Liver (tissue), 9 donors: Measurements from ENCODE around the gene PAPOLA. TPM values are rescaled to one million over a fixed set of nuclear protein-coding genes. Genes with fewer than 3 reads are reported as not detected.

ENCODE experiments used
- DNase-seq: peaks from one replicate; pipeline ENCODE4 v3.0.0-alpha.2; 2017; ENCODE audit warnings: low spot score
- H3K27ac ChIP-seq, 2 donors: one replicate each; pipeline ENCODE4 v1.7.0; 2013; ENCODE audit warnings: inconsistent platforms in 2 of 2, low read length in 2 of 2, control low read depth in 1 of 2, low read depth in 1 of 2, mild to moderate bottlenecking in 1 of 2
- H3K27me3 ChIP-seq, 4 donors: one replicate each; pipeline versions ENCODE4 v1.6.1 to v1.7.0; 2013; ENCODE audit warnings: low read length in 3 of 4, inconsistent platforms in 1 of 4, mild to moderate bottlenecking in 1 of 4, moderate library complexity in 1 of 4; ENCODE audit not compliant: control insufficient read depth in 4 of 4, insufficient read depth in 4 of 4
- H3K36me3 ChIP-seq, 4 donors: one replicate each; pipeline versions ENCODE4 v1.6.1 to v1.7.0; 2013; ENCODE audit warnings: low read length in 3 of 4, mild to moderate bottlenecking in 3 of 4, low read depth in 1 of 4, moderate library complexity in 1 of 4; ENCODE audit not compliant: control insufficient read depth in 4 of 4, insufficient read depth in 3 of 4
- H3K4me1 ChIP-seq, 4 donors: one replicate each; pipeline versions ENCODE4 v1.6.1 to v1.7.0; 2013; ENCODE audit warnings: low read length in 3 of 4, mild to moderate bottlenecking in 3 of 4, moderate library complexity in 1 of 4; ENCODE audit not compliant: control insufficient read depth in 4 of 4, insufficient read depth in 4 of 4
- H3K4me3 ChIP-seq, 3 donors: one replicate each; pipeline versions ENCODE4 v1.6.1 to v1.7.0; 2013; ENCODE audit warnings: low read length in 3 of 3, control low read depth in 1 of 3, low read depth in 1 of 3, mild to moderate bottlenecking in 1 of 3
- H3K9ac ChIP-seq, 2 donors: one replicate each; pipeline ENCODE4 v1.7.0; 2013; ENCODE audit warnings: low read length in 2 of 2, mild to moderate bottlenecking in 2 of 2, moderate library complexity in 2 of 2, control low read depth in 1 of 2, low read depth in 1 of 2
- H3K9me3 ChIP-seq, 4 donors: one replicate each; pipeline versions ENCODE4 v1.6.1 to v1.7.0; 2013; ENCODE audit warnings: low read length in 3 of 4; ENCODE audit not compliant: control insufficient read depth in 4 of 4
- ATF3 ChIP-seq: IDR thresholded peaks from 2 replicates; pipeline ENCODE4 v1.6.1; 2016; ENCODE audit warnings: antibody characterized with exemption
- CTCF ChIP-seq: fragments of 150-350 bp; IDR thresholded peaks from 2 replicates; pipeline ENCODE4 v1.5.1; 2017; ENCODE audit warnings: improper control_type of control experiment, low read depth, low read length; ENCODE audit not compliant: missing input control
- EGR1 ChIP-seq, 2 donors: IDR thresholded peaks; 2 replicates each; pipeline ENCODE4 v1.6.1; 2016 to 2018; ENCODE audit warnings: antibody characterized with exemption in 2 of 2, low read depth in 2 of 2
- FOXA1 ChIP-seq: IDR thresholded peaks from 2 replicates; pipeline ENCODE4 v1.6.1; 2016; ENCODE audit warnings: antibody characterized with exemption
- FOXA2 ChIP-seq: IDR thresholded peaks from 2 replicates; pipeline ENCODE4 v1.6.1; 2016; ENCODE audit warnings: antibody characterized with exemption
- GABPA ChIP-seq, 2 donors: IDR thresholded peaks in 1 of 2; conservative IDR thresholded peaks in 1 of 2; 2 replicates each; pipeline ENCODE4 v1.6.1; 2016; ENCODE audit warnings: antibody characterized with exemption in 2 of 2, mild to moderate bottlenecking in 1 of 2, moderate library complexity in 1 of 2
- HNF4A ChIP-seq, 2 donors: conservative IDR thresholded peaks; 2 replicates each; pipeline ENCODE4 v1.6.1; 2016; ENCODE audit warnings: antibody characterized with exemption in 2 of 2, mild to moderate bottlenecking in 2 of 2
- HNF4G ChIP-seq: IDR thresholded peaks from 2 replicates; pipeline ENCODE4 v1.6.1; 2016; ENCODE audit warnings: antibody characterized with exemption
- JUND ChIP-seq, 2 donors: IDR thresholded peaks; 2 replicates each; pipeline ENCODE4 v1.6.1; 2016; ENCODE audit warnings: antibody characterized with exemption in 2 of 2
- MAX ChIP-seq: IDR thresholded peaks from 2 replicates; pipeline ENCODE4 v1.6.1; 2016; ENCODE audit warnings: antibody characterized with exemption
- NR2F2 ChIP-seq: IDR thresholded peaks from 2 replicates; pipeline ENCODE4 v1.6.1; 2016; ENCODE audit warnings: antibody characterized with exemption
- RAD21 ChIP-seq, 2 donors: IDR thresholded peaks; 2 replicates each; pipeline ENCODE4 v1.6.1; 2016; ENCODE audit warnings: antibody characterized with exemption in 2 of 2, mild to moderate bottlenecking in 2 of 2
- REST ChIP-seq: IDR thresholded peaks from 2 replicates; pipeline ENCODE4 v1.6.1; 2016; ENCODE audit warnings: antibody characterized with exemption, mild to moderate bottlenecking
- RXRA ChIP-seq, 2 donors: IDR thresholded peaks; 2 replicates each; pipeline ENCODE4 v1.6.1; 2017 to 2018; ENCODE audit warnings: antibody characterized with exemption in 2 of 2, mild to moderate bottlenecking in 1 of 2
- SP1 ChIP-seq: IDR thresholded peaks from 2 replicates; pipeline ENCODE4 v1.6.1; 2018; ENCODE audit warnings: antibody characterized with exemption, mild to moderate bottlenecking
- TAF1 ChIP-seq: conservative IDR thresholded peaks from 2 replicates; pipeline ENCODE4 v1.6.1; 2016; ENCODE audit warnings: antibody characterized with exemption, mild to moderate bottlenecking
- YY1 ChIP-seq: IDR thresholded peaks from 2 replicates; pipeline ENCODE4 v1.6.1; 2016; ENCODE audit warnings: antibody characterized with exemption, mild to moderate bottlenecking
- ZBTB33 ChIP-seq: IDR thresholded peaks from 2 replicates; pipeline ENCODE4 v1.6.1; 2016; ENCODE audit warnings: antibody characterized with exemption
- WGBS: extraction: QIAGEN DNeasy Blood & Tissue Kit; methylation state at CpG from one replicate; pipeline ENCODE4 v1.1.7; 2013; 5-methylcytosine and 5-hydroxymethylcytosine counted together
- polyA plus RNA-seq, 2 donors: library from polyadenylated mRNA; stranded (reverse) in 1 of 2; unstranded in 1 of 2; fragments of 200-250 nt in 1 of 2; fragments of >200 nt in 1 of 2; fragmentation: Nextera tagmentation in 1 of 2; extraction: Ambion mirVana in 1 of 2; gene quantifications; one replicate each; pipeline versions ENCODE4 v1.2.1 to v1.2.3, GENCODE V29; 2013 to 2015
- total RNA-seq, 2 donors: library from RNA; depleted of rRNA; stranded (reverse); fragments of >200 nt; gene quantifications; one replicate each; pipeline ENCODE4 v1.2.3, GENCODE V29; 2014
- donor health status: healthy.
- donor health status: healthy.
- donor health status: healthy.
- donor health status: healthy.
- donor health status: healthy.

The PAPOLA gene
- total and polyA plus RNA-seq, 4 donors: 29.4 to 107 (median 71.6) TPM

GRCh38 chr14:96602186-96602585 is 100.0 kb downstream of the PAPOLA start:
- H3K4me3 ChIP-seq: no peak overlapping the region
- no peak overlapping the region for H3K9ac ChIP-seq
- H3K36me3 ChIP-seq: no peaks in the 10 kb centered on the region
- H3K9me3 ChIP-seq: no peaks in the 10 kb centered on the region
- TF ChIP-seq ZBTB33: no peak
- no peak for TF ChIP-seq HNF4A (conservative IDR thresholded peaks at IDR 0.05)
- no peak for TF ChIP-seq CTCF
- no peak for TF ChIP-seq NR2F2
- no peak for TF ChIP-seq REST
- TF ChIP-seq SP1: no peak
- TF ChIP-seq FOXA1: no peak
- TF ChIP-seq GABPA (IDR thresholded peaks at IDR 0.05 in 1 of 2, conservative IDR thresholded peaks at IDR 0.05 in 1 of 2): no peak
- no peak for TF ChIP-seq JUND (IDR thresholded peaks at IDR 0.05)
- no peak for TF ChIP-seq HNF4G
- TF ChIP-seq RXRA (IDR thresholded peaks at IDR 0.05): no peak
- no peak for TF ChIP-seq TAF1
- no peak for TF ChIP-seq EGR1 (IDR thresholded peaks at IDR 0.05; ENCODE audit: low read depth in 2 of 2)
- no peak for TF ChIP-seq RAD21 (IDR thresholded peaks at IDR 0.05)
- no peak for TF ChIP-seq YY1
- TF ChIP-seq MAX: no peak
- TF ChIP-seq ATF3: no peak
- no peak for TF ChIP-seq FOXA2
- no peak overlapping the region for H3K27ac ChIP-seq
- H3K4me1 ChIP-seq: peaks cover 0 to 11% (median 5%) of the 10 kb centered on the region in 4 donors
- 92% methylated on average over 2 of the region's 2 CpGs for WGBS
- peaks cover 0 to 2% (median 0%) of the 10 kb centered on the region in 4 donors for H3K27me3 ChIP-seq
- DNase-seq: no peak
